Right cardiac atrium (tissue), 5 donors: ENCODE measurements around the gene KRT76. TPM values are rescaled to one million over a fixed set of nuclear protein-coding genes. Genes with fewer than 3 reads are reported as not detected.

Source experiments
- ATAC-seq, 2 donors: fragments of 200-7000 bp; cut with Tn5 transposase; one replicate each; pipeline versions ENCODE4 v1.8.0 to v1.9.1; 2020; ENCODE audit warnings: moderate library complexity in 2 of 2, mild to moderate bottlenecking in 1 of 2
- DNase-seq, 3 donors: peaks; one replicate each; pipeline ENCODE4 v3.0.0-alpha.2; 2020
- H3K27ac ChIP-seq: one replicate; pipeline ENCODE4 v1.5.1; 2013; ENCODE audit warnings: mild to moderate bottlenecking, low read length, control low read depth, moderate library complexity
- H3K27me3 ChIP-seq: one replicate; pipeline ENCODE4 v1.6.1; 2013; ENCODE audit not compliant: control insufficient read depth, insufficient read depth
- H3K4me1 ChIP-seq: one replicate; pipeline ENCODE4 v1.6.1; 2013; ENCODE audit warnings: low read length; ENCODE audit not compliant: control insufficient read depth, insufficient read depth
- H3K4me3 ChIP-seq: one replicate; pipeline ENCODE4 v1.5.1; 2013; ENCODE audit warnings: low read length, control low read depth
- H3K9me3 ChIP-seq: one replicate; pipeline ENCODE4 v1.6.1; 2013; ENCODE audit warnings: low read length; ENCODE audit not compliant: control insufficient read depth
- WGBS: extraction: QIAGEN DNeasy Blood & Tissue Kit; methylation state at CpG from one replicate; pipeline ENCODE4 v1.1.7; 2013; 5-methylcytosine and 5-hydroxymethylcytosine counted together
- intact Hi-C, 4 donors: fragments of 100-400 bp; cut with DNase I; formaldehyde crosslinking; loops; one replicate each; pipeline versions ENCODE4 v1.11.0 to v1.14.0; 2022 to 2023
- polyA plus RNA-seq: library from polyadenylated mRNA; stranded (reverse); fragments of 200-250 nt; gene quantifications from one replicate; pipeline ENCODE4 v1.2.3, GENCODE V29; 2013
- total RNA-seq, 4 donors: library from RNA; stranded (reverse); fragmentation: NEBNext Ultra II Directional; extraction: Animal tissue kit (Norgen Biotek cat#: 25700); gene quantifications; one replicate each; pipeline ENCODE4 v1.2.1, GENCODE V29; 2021
- donor health status: healthy with polysubstance abuse.
- donor health status: DM: no; HTN: yes; CAD: no.
- donor health status: DM: no; HTN: no; CAD: no.
- donor health status: DM: no; HTN: yes; CAD: no; lungs with severe emphysema.
- donor health status: DM: yes; HTN: yes; CAD: no.

Gene KRT76
- total and polyA plus RNA-seq, 5 donors = not detected

- no peaks in the 10 kb centered on the region for H3K9me3 ChIP-seq
- no peaks in the 10 kb centered on the region for H3K27me3 ChIP-seq
- intact Hi-C loops = no loop called here
- no peak overlapping the region for H3K4me3 ChIP-seq
- 61% methylated on average over 6 of the region's 6 CpGs for WGBS
- DNase-seq (no peak), ATAC-seq (no peak)
- no peaks in the 10 kb centered on the region for H3K4me1 ChIP-seq
- H3K27ac ChIP-seq = no peak overlapping the region
These were observed 25.3 kb upstream of the KRT76 start for GRCh38 chr12:52802442-52802841.

- 70% methylated on average over 3 of the region's 3 CpGs for WGBS
- no peak for ATAC-seq
- H3K4me3 ChIP-seq = no peak overlapping the region
- intact Hi-C loops = no loop called here
- no peak overlapping the region for H3K27ac ChIP-seq
- no peak for DNase-seq
- no peaks in the 10 kb centered on the region for H3K27me3 ChIP-seq
- H3K9me3 ChIP-seq = no peaks in the 10 kb centered on the region
- H3K4me1 ChIP-seq = no peaks in the 10 kb centered on the region
These were observed 24.6 kb upstream of the KRT76 start for GRCh38 chr12:52801773-52802172.

- intact Hi-C loops = no loop called here
- no peak for DNase-seq
- no peaks in the 10 kb centered on the region for H3K4me1 ChIP-seq
- H3K27me3 ChIP-seq = no peaks in the 10 kb centered on the region
- 76% methylated on average over 1 of the region's 1 CpG for WGBS
- no peaks in the 10 kb centered on the region for H3K9me3 ChIP-seq
- H3K27ac ChIP-seq = no peak overlapping the region
- ATAC-seq = no peak
- no peak overlapping the region for H3K4me3 ChIP-seq
These were observed 23.2 kb upstream of the KRT76 start for GRCh38 chr12:52800259-52800917.

- H3K4me1 ChIP-seq = no peaks in the 10 kb centered on the region
- DNase-seq = no peak
- no peaks in the 10 kb centered on the region for H3K27me3 ChIP-seq
- WGBS = 76% methylated on average over 5 of the region's 5 CpGs
- intact Hi-C loops = no loop called here
- no peak for ATAC-seq
- no peak overlapping the region for H3K4me3 ChIP-seq
- H3K27ac ChIP-seq = no peak overlapping the region
- no peaks in the 10 kb centered on the region for H3K9me3 ChIP-seq
These were observed 22.5 kb upstream of the KRT76 start for GRCh38 chr12:52799505-52800211.

GRCh38 chr12:52798671-52799504, 21.7 kb upstream of the KRT76 start:
- ATAC-seq (no peak), DNase-seq (no peak)
- Histone ChIP-seq H3K9me3 (no peaks in the 10 kb centered on the region), H3K4me3 (no peak overlapping the region), H3K4me1 (no peaks in the 10 kb centered on the region), H3K27me3 (no peaks in the 10 kb centered on the region), H3K27ac (no peak overlapping the region)
- intact Hi-C loops = no loop called here
- 51% methylated on average over 7 of the region's 7 CpGs for WGBS

- ATAC-seq (no peak), DNase-seq (no peak)
- intact Hi-C loops = no loop called here
- H3K9me3 ChIP-seq = no peaks in the 10 kb centered on the region
- 85% methylated on average over 4 of the region's 4 CpGs for WGBS
- H3K27me3 ChIP-seq = no peaks in the 10 kb centered on the region
- no peaks in the 10 kb centered on the region for H3K4me1 ChIP-seq
- no peak overlapping the region for H3K27ac ChIP-seq
- no peak overlapping the region for H3K4me3 ChIP-seq
These were observed 21.0 kb upstream of the KRT76 start for GRCh38 chr12:52798003-52798670.

- Histone ChIP-seq H3K9me3 (no peaks in the 10 kb centered on the region), H3K4me1 (no peaks in the 10 kb centered on the region), H3K27ac (no peak overlapping the region), H3K27me3 (no peaks in the 10 kb centered on the region), H3K4me3 (no peak overlapping the region)
- DNase-seq (no peak), ATAC-seq (no peak)
- intact Hi-C loops = no loop called here
These were observed 20.4 kb upstream of the KRT76 start for GRCh38 chr12:52797529-52797894.

- Histone ChIP-seq H3K4me3 (no peak overlapping the region), H3K27me3 (no peaks in the 10 kb centered on the region), H3K27ac (no peak overlapping the region), H3K4me1 (no peaks in the 10 kb centered on the region), H3K9me3 (no peaks in the 10 kb centered on the region)
- DNase-seq (no peak), ATAC-seq (no peak)
- WGBS = 78% methylated on average over 3 of the region's 3 CpGs
- intact Hi-C loops = no loop called here
These were observed 19.8 kb upstream of the KRT76 start for GRCh38 chr12:52796839-52797528.

GRCh38 chr12:52796429-52796794, 19.3 kb upstream of the KRT76 start:
- Histone ChIP-seq H3K9me3 (no peaks in the 10 kb centered on the region), H3K27me3 (no peaks in the 10 kb centered on the region), H3K4me1 (no peaks in the 10 kb centered on the region), H3K27ac (no peak overlapping the region), H3K4me3 (no peak overlapping the region)
- 94% methylated on average over 3 of the region's 3 CpGs for WGBS
- DNase-seq (no peak), ATAC-seq (no peak)
- intact Hi-C loops = no loop called here

- WGBS = 88% methylated on average over 17 of the region's 17 CpGs
- Histone ChIP-seq H3K4me1 (no peaks in the 10 kb centered on the region), H3K4me3 (no peak within 1 kb of the TSS), H3K9me3 (no peaks in the 10 kb centered on the region), H3K27me3 (no peaks in the 10 kb centered on the region), H3K27ac (no peak within 1 kb of the TSS)
- DNase-seq (no peak), ATAC-seq (no peak)
- intact Hi-C loops = no loop called here
These were observed 18.7 kb upstream of the KRT76 start, which contains the start of gene KRT3 for GRCh38 chr12:52795694-52796428. Gene KRT3 (minus strand): TSS chr12:52796117. CDS start chr12:52796042, 75 bp downstream.
